Activated T-cell treated with anti-CD3 and anti-CD28 coated beads, Interleukin-2, amount 50 U/mL, for 72 hours (primary cell): Measurements from ENCODE around the gene IL17B. TPM values are rescaled to one million over a fixed set of nuclear protein-coding genes. Genes with fewer than 3 reads are reported as not detected.

Experiments used
- ATAC-seq, 2 donors: fragments of 150-1000 bp; cut with Tn5 transposase; replicated peaks in 1 of 2; 2 replicates each; pipeline ENCODE4 v1.10.0; 2021; ENCODE audit warnings: moderate library complexity in 2 of 2, mild to moderate bottlenecking in 1 of 2
- DNase-seq, 2 donors: peaks; one replicate each; pipeline ENCODE4 v3.0.0; 2021 to 2022; ENCODE audit warnings: mixed read lengths in 1 of 2
- H3K27ac Mint-ChIP-seq: one replicate; pipeline ENCODE4 v1.8.0; 2022; ENCODE audit warnings: mild to moderate bottlenecking, moderate library complexity, mixed read lengths
- H3K27me3 Mint-ChIP-seq: one replicate; pipeline ENCODE4 v1.8.0; 2022; ENCODE audit warnings: low read depth, mixed read lengths
- H3K36me3 Mint-ChIP-seq, 2 donors: one replicate each; pipeline ENCODE4 v1.8.0; 2022; ENCODE audit warnings: mixed read lengths in 2 of 2, mild to moderate bottlenecking in 1 of 2; ENCODE audit not compliant: insufficient read depth in 2 of 2
- H3K4me1 Mint-ChIP-seq: one replicate; pipeline ENCODE4 v1.8.0; 2022; ENCODE audit warnings: low read depth, mixed read lengths
- H3K4me3 Mint-ChIP-seq, 2 donors: one replicate each; pipeline ENCODE4 v1.8.0; 2022; ENCODE audit warnings: mild to moderate bottlenecking in 2 of 2, mixed read lengths in 2 of 2, moderate library complexity in 2 of 2
- H3K9me3 Mint-ChIP-seq, 2 donors: one replicate each; pipeline ENCODE4 v1.8.0; 2022; ENCODE audit warnings: mixed read lengths in 2 of 2
- total RNA-seq, 2 donors: library from RNA; stranded (reverse); gene quantifications; one replicate each; pipeline ENCODE4 v1.2.3, GENCODE V29; 2022

IL17B gene
- not detected for total RNA-seq

DNA sequence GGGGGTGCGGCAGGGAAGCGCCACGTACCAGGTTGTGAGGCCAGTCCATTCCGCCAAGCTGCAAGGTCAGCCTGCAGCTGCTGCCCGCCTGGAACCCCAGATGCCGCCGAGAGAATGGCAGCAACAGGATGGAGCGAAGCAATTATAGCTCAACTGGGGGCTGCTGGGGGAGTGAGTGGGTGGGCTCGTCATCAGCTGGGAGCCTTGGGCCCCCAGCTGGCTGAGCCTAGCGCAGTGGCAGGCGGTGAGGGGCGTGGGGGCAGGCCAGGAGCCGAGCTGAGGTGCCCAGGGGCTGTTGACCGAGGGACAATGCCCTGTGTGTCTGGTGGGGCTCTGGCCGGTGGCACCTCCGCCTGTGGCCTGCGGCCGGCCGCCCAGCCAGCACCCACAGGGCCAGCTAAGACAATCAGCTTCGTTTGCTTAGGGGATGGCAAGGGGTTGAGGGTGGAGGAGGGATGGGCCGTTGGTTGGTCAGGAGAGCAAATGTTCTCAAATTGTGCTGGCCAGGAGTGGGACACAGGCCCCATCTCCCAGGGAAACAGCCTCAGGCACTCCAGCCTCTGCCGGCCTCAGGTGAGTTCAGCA, at the start of gene IL17B:
Gene IL17B (minus strand): TSS at position 116 of the 585 bp plus-strand sequence. CDS start 67 bp downstream, at position 49.
- no peaks in the 10 kb centered on the region for H3K9me3 Mint-ChIP-seq
- H3K36me3 Mint-ChIP-seq = no peaks in the 10 kb centered on the region
- no peak for ATAC-seq
- no peak within 1 kb of the TSS for H3K27ac Mint-ChIP-seq
- no peaks in the 10 kb centered on the region for H3K27me3 Mint-ChIP-seq
- no peaks in the 10 kb centered on the region for H3K4me1 Mint-ChIP-seq
- no peak within 1 kb of the TSS for H3K4me3 Mint-ChIP-seq
- DNase-seq = no peak

GRCh38 chr5:149428032-149428431, 48.9 kb upstream of the IL17B start:
- Mint-ChIP-seq H3K4me1 (no peaks in the 10 kb centered on the region), H3K27ac (no peak overlapping the region), H3K36me3 (no peaks in the 10 kb centered on the region), H3K4me3 (no peak overlapping the region), H3K9me3 (no peaks in the 10 kb centered on the region), H3K27me3 (no peaks in the 10 kb centered on the region)
- DNase-seq (no peak), ATAC-seq (no peak)

DNA sequence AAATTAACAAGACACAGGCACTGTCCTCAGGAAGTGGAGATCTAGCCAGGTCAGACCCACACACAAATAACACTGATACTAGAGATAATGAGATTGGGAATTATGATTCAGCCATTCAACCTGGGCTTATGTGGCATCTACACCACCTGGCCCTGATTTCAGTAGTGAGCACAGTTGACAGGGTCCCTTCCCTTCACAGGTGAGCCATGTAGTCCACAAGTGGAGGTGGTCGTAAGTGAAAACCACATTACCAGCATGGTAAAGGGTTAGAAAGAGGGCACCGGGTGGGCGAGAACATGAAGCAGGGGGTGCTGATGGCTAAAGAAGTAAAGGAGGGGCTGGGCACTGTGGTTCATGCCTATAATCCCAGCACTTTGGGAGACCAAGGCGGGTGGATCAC, 48.3 kb upstream of the IL17B start:
- ATAC-seq (no peak), DNase-seq (no peak)
- Mint-ChIP-seq H3K4me3 (no peak overlapping the region), H3K27me3 (no peaks in the 10 kb centered on the region), H3K27ac (no peak overlapping the region), H3K36me3 (no peaks in the 10 kb centered on the region), H3K9me3 (no peaks in the 10 kb centered on the region), H3K4me1 (no peaks in the 10 kb centered on the region)

DNA sequence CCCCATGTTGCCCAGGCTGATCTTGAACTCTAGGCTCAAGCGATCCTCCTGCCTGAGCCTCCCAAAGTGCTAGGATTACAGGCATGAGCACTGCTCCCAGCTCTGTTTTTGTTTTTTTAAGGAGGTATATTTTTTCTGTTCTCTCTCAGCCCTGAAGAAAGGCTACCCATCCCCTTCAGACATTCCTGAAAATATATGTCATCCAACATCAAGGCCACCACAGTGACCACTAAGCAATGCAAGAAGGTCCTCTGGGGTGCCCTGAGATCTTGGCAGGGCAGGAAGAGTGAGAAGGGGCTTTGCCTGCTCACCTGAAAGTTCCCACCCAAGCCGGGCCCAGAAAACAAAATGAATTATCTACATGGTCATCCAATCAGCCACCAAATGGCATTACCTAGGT, 47.8 kb upstream of the IL17B start:
- Mint-ChIP-seq H3K9me3 (no peaks in the 10 kb centered on the region), H3K27me3 (no peaks in the 10 kb centered on the region), H3K27ac (no peak overlapping the region), H3K36me3 (no peaks in the 10 kb centered on the region), H3K4me3 (no peak overlapping the region), H3K4me1 (peaks cover 4% of the 10 kb centered on the region)
- DNase-seq = no peak
- no peak for ATAC-seq

- no peaks in the 10 kb centered on the region for H3K36me3 Mint-ChIP-seq
- H3K27ac Mint-ChIP-seq = no peak overlapping the region
- H3K4me1 Mint-ChIP-seq = peaks cover 4% of the 10 kb centered on the region
- no peak overlapping the region for H3K4me3 Mint-ChIP-seq
- H3K27me3 Mint-ChIP-seq = no peaks in the 10 kb centered on the region
- DNase-seq (no peak), ATAC-seq (no peak)
- no peaks in the 10 kb centered on the region for H3K9me3 Mint-ChIP-seq
Measured at GRCh38 chr5:149425729-149426128, 46.6 kb upstream of the IL17B start.

DNA sequence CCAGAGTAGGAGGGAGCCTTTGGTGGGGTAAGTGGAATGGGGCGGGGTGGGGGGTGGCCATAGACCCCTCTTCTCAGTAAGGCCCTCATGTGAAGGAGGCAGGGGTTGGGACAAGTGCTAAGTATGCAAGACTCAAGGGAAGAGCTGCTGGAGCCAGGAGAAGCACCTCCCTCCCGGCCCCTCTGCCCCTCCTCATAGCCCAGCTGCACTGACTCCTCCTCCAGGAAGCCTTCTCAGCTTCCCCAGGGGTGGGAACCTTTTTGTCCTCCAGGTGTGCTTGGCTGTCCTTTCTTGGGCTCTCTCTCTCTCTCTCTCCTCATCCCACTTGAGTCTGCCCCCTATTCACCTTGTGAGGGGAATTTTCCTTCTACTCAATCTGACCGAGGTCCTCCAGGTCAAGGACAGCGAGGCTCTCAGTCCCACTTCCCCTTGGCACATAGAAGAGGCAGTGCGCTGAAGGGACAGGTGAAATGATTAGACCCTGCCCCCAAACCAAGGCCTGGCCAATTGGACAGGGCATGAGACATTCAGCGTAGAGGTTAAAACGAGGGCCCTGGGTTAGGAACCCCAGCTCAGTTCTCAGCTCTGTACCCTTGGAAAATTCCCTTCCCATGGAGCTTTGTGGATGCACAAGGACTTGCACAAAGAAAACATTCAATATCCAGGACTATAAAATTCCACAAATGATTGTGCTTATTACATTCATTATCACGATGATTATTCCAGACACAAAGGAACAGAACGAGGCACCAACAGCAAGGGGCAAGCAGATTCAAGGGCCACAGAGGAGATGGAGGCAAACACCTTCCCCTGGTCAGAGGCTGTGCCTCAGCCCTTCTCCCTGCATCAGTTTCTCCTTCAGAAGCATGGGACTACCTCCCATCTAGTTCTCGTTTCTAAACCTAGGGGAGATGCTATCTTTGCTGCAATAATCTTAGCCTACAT, 45.6 kb upstream of the IL17B start:
- no peak for DNase-seq

GRCh38 chr5:149423794-149424268, 44.7 kb upstream of the IL17B start:
- DNase-seq = no peak
- Mint-ChIP-seq H3K4me1 (peaks cover 4% of the 10 kb centered on the region), H3K9me3 (no peaks in the 10 kb centered on the region), H3K4me3 (no peak overlapping the region), H3K27me3 (no peaks in the 10 kb centered on the region), H3K36me3 (no peaks in the 10 kb centered on the region), H3K27ac (no peak overlapping the region)
- no peak for ATAC-seq

More for the DNA sequence above, 45.6 kb upstream of the IL17B start:
- Mint-ChIP-seq H3K4me1 (peaks cover 4% of the 10 kb centered on the region), H3K9me3 (no peaks in the 10 kb centered on the region), H3K36me3 (no peaks in the 10 kb centered on the region), H3K27me3 (no peaks in the 10 kb centered on the region), H3K4me3 (no peak overlapping the region), H3K27ac (no peak overlapping the region)
- ATAC-seq = no peak

DNA sequence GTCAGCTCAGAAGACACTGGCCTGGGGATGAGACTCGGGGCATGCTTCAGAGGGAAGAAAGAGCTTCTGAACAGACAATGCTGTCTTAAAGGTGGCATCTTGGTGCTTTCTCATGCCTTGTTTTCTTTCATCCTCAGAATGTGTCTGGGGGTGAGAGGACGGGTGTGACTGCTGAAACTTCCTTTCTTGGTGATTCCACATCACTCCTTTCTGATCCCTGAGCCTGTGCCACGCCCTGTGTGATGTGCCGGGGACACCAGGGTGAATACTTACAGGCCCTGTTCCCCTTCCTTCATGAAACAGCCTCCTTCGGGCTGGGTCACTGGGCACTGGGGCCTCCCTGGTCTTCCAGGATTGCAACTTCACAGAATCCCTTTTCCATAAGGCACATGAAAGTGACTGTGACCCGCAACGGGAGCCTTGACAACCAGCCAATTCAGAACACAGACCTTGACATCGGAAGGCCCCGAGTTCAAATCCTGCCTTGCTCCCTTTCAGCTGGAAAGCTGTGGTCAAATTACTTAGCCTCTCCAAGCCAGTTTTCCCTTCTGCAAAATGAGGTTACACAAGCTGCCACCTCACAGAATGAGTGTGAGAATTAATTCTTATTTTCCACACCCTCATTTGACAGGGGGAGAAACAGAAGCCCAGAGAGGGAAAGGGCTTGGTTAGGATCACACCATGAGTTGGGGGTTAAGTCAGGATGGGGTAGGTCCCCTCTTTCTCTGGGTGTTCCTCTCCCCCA, 44.1 kb upstream of the IL17B start:
- Mint-ChIP-seq H3K27me3 (no peaks in the 10 kb centered on the region), H3K36me3 (no peaks in the 10 kb centered on the region), H3K27ac (no peak overlapping the region), H3K4me3 (no peak overlapping the region), H3K9me3 (no peaks in the 10 kb centered on the region), H3K4me1 (peaks cover 4% of the 10 kb centered on the region)
- ATAC-seq (no peak), DNase-seq (no peak)

- DNase-seq = no peak
- H3K4me3 Mint-ChIP-seq = no peak overlapping the region
Measured at GRCh38 chr5:149422366-149423048, 43.4 kb upstream of the IL17B start.

GRCh38 chr5:149421834-149422233, 42.7 kb upstream of the IL17B start:
- H3K4me1 Mint-ChIP-seq = peaks cover 4% of the 10 kb centered on the region
- DNase-seq = no peak
- H3K36me3 Mint-ChIP-seq = no peaks in the 10 kb centered on the region
- H3K4me3 Mint-ChIP-seq = no peak overlapping the region
- no peak for ATAC-seq
- H3K9me3 Mint-ChIP-seq = no peaks in the 10 kb centered on the region
- no peak overlapping the region for H3K27ac Mint-ChIP-seq
- H3K27me3 Mint-ChIP-seq = no peaks in the 10 kb centered on the region

More at GRCh38 chr5:149422366-149423048, 43.4 kb upstream of the IL17B start:
- Mint-ChIP-seq H3K4me1 (peaks cover 4% of the 10 kb centered on the region), H3K27me3 (no peaks in the 10 kb centered on the region), H3K9me3 (no peaks in the 10 kb centered on the region), H3K36me3 (no peaks in the 10 kb centered on the region), H3K27ac (no peak overlapping the region)
- ATAC-seq = no peak

DNA sequence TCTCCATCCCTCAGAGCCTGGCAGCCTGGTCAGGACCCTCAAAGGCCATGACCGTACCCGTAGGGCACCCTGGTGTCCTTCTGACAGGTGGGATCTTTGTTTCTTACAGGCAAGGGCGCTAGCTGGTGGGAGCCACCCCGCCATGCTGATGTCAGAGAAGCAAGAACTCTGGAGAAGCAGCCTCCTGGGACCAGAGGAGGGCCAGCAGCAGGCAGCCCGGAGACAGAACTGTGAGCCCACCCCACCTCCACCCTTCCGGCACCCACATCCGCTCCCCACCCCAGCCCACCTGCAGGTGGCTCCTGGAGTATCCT, 42.2 kb upstream of the IL17B start:
- no peak for ATAC-seq

DNA sequence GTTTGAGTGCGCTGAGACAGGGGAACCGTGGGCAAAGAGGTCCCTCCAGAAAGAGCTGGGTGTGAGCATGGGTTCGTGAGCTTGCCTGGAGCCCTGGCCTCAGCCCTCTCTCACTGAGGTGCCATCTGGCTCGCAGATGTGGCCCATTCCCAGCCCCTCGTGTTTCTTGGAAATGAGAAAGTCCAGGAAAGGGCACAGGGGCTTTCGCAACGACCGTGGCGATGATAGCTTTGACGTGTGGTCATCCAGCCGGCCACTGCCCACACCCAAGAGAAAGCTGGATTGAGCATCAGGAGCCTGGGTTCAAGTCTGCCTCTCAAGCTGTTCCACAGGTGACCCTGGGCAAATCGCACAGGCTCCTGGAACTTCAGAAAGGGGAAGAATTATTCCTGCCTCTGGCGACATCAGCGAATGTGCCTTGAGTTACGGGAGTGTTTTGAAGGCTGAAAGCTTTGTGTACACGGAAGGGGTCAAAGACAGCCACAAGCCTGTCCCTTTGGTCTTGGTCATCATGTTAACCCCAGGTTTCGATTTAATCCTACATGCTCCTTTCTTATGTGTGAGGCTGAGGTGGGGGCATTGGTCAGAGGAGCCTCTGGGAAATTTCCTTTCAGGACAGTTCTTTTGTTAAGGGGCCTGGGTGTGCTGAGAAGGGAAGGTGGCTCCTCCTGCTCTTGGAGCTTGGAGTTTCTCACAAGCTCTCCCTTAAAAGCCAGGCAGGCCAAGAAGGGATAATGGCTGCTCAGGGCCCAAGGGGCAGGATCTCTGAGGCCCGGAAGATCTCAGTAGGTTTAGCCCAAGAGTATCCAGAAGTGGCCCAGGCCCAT, 41.7 kb upstream of the IL17B start:
- H3K4me3 Mint-ChIP-seq = no peak overlapping the region
- peaks cover 4% of the 10 kb centered on the region for H3K4me1 Mint-ChIP-seq
- no peaks in the 10 kb centered on the region for H3K27me3 Mint-ChIP-seq
- H3K9me3 Mint-ChIP-seq = no peaks in the 10 kb centered on the region
- no peaks in the 10 kb centered on the region for H3K36me3 Mint-ChIP-seq
- ATAC-seq (no peak), DNase-seq (no peak)
- H3K27ac Mint-ChIP-seq = no peak overlapping the region

More for the DNA sequence above, 42.2 kb upstream of the IL17B start:
- DNase-seq = no peak
- Mint-ChIP-seq H3K27ac (no peak overlapping the region), H3K9me3 (no peaks in the 10 kb centered on the region), H3K4me1 (peaks cover 4% of the 10 kb centered on the region), H3K36me3 (no peaks in the 10 kb centered on the region), H3K4me3 (no peak overlapping the region), H3K27me3 (no peaks in the 10 kb centered on the region)
